SK-N-MC (cell line): ENCODE results near the gene CDH22.

ENCODE experiments used
- EZH2 ChIP-seq: fragments of 200-600 bp; sonication (generic); IDR thresholded peaks from one replicate; pipeline ENCODE4 v1.6.1; 2017; ENCODE audit warnings: antibody characterized with exemption
- POLR2AphosphoS5 ChIP-seq: IDR thresholded peaks from 2 replicates; pipeline ENCODE4 v1.6.1; 2012; ENCODE audit warnings: mild to moderate bottlenecking, low read depth, low read length, borderline replicate concordance

DNA sequence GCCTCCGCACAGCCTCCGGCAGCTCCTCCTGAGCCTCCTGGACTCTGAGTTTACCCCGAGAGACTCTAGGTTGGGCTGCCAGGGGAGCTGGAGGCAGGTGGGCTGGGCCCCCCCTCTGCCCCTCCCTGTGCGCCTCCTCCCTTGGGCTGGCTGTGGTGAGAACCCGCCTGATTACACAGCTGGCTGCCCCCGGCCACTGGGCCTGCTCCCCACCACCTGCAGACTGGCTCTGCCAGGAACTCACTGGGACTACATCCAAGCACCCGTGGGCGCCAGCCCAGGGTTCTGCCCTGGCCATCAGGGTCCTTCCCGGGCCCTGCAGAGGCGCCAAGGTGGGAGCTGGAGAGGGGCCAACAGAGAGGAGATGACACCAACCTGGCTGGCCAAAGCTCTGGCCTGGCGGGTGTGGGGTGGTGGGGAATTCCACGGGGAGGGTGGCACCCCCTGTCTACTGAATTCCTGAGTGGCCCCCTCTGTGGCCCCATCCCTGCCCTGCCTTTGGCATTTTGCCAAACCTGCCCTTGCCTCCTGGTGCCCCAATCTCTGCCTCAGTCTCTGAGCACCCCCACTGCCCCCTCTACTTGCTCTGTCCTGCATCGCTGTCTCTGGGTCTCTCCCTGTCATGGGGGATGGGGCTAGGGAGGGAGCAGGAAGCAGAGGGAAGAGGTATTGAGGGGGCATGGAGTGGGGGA is 21.9 kb upstream of the CDH22 start:
- TF ChIP-seq POLR2AphosphoS5 (no peak), EZH2 (no peak)
